Renal cortex interstitium (tissue), 15 donors: ENCODE measurements around the gene SNRK. TPM values are rescaled to one million over a fixed set of nuclear protein-coding genes. Genes with fewer than 3 reads are reported as not detected.

Experiments used
- DNase-seq, 11 donors: peaks; one replicate each; pipeline ENCODE4 v3.0.0-alpha.2; 2013; ENCODE audit warnings: low read depth in 9 of 11, low spot score in 4 of 11; ENCODE audit errors: extremely low read depth in 1 of 11
- long read RNA-seq, 16 experiments: transcript quantifications; one replicate each; lab custom pipeline, GENCODE V29; 2026
- polyA plus RNA-seq, 3 donors: library from polyadenylated mRNA; unstranded; fragments of 120-200 nt; gene quantifications; one replicate each; pipeline ENCODE4 v1.2.1, GENCODE V29; 2013; ENCODE audit not compliant: insufficient read length in 3 of 3

SNRK gene, protein sequence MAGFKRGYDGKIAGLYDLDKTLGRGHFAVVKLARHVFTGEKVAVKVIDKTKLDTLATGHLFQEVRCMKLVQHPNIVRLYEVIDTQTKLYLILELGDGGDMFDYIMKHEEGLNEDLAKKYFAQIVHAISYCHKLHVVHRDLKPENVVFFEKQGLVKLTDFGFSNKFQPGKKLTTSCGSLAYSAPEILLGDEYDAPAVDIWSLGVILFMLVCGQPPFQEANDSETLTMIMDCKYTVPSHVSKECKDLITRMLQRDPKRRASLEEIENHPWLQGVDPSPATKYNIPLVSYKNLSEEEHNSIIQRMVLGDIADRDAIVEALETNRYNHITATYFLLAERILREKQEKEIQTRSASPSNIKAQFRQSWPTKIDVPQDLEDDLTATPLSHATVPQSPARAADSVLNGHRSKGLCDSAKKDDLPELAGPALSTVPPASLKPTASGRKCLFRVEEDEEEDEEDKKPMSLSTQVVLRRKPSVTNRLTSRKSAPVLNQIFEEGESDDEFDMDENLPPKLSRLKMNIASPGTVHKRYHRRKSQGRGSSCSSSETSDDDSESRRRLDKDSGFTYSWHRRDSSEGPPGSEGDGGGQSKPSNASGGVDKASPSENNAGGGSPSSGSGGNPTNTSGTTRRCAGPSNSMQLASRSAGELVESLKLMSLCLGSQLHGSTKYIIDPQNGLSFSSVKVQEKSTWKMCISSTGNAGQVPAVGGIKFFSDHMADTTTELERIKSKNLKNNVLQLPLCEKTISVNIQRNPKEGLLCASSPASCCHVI
- 10 to 100 TPM; 48.2 to 54.2 (median 51.4) TPM for polyA plus RNA-seq
- long read RNA-seq, donor 1, full-length matches to known transcripts: 4 of 13 reads
- long read RNA-seq, donor 1, partial matches to known transcripts: 9 of 13 reads
- long read RNA-seq, donor 1, other reads (novel, unspliced or antisense): 0 of 13 reads
- long read RNA-seq, donor 2, full-length matches to known transcripts: 8 of 8 reads
- long read RNA-seq, donor 2, partial matches to known transcripts: 0 of 8 reads
- long read RNA-seq, donor 2, other reads (novel, unspliced or antisense): 0 of 8 reads
- long read RNA-seq, donor 3, full-length matches to known transcripts: 10 of 10 reads
- long read RNA-seq, donor 3, partial matches to known transcripts: 0 of 10 reads
- long read RNA-seq, donor 3, other reads (novel, unspliced or antisense): 0 of 10 reads
- long read RNA-seq, donor 4, full-length matches to known transcripts: 6 of 6 reads
- long read RNA-seq, donor 4, partial matches to known transcripts: 0 of 6 reads
- long read RNA-seq, donor 4, other reads (novel, unspliced or antisense): 0 of 6 reads
- long read RNA-seq, donor 5: 0 reads
- long read RNA-seq, donor 6, full-length matches to known transcripts: 9 of 9 reads
- long read RNA-seq, donor 6, partial matches to known transcripts: 0 of 9 reads
- long read RNA-seq, donor 6, other reads (novel, unspliced or antisense): 0 of 9 reads
- long read RNA-seq, donor 7, full-length matches to known transcripts: 2 of 9 reads
- long read RNA-seq, donor 7, partial matches to known transcripts: 0 of 9 reads
- long read RNA-seq, donor 7, other reads (novel, unspliced or antisense): 7 of 9 reads
- long read RNA-seq, donor 8, full-length matches to known transcripts: 11 of 33 reads
- long read RNA-seq, donor 8, partial matches to known transcripts: 22 of 33 reads
- long read RNA-seq, donor 8, other reads (novel, unspliced or antisense): 0 of 33 reads
- long read RNA-seq, donor 9, full-length matches to known transcripts: 5 of 5 reads
- long read RNA-seq, donor 9, partial matches to known transcripts: 0 of 5 reads
- long read RNA-seq, donor 9, other reads (novel, unspliced or antisense): 0 of 5 reads
- long read RNA-seq, donor 10, full-length matches to known transcripts: 6 of 17 reads
- long read RNA-seq, donor 10, partial matches to known transcripts: 6 of 17 reads
- long read RNA-seq, donor 10, other reads (novel, unspliced or antisense): 5 of 17 reads
- long read RNA-seq, donor 11, full-length matches to known transcripts: 9 of 9 reads
- long read RNA-seq, donor 11, partial matches to known transcripts: 0 of 9 reads
- long read RNA-seq, donor 11, other reads (novel, unspliced or antisense): 0 of 9 reads
- long read RNA-seq, donor 12, full-length matches to known transcripts: 1 of 6 reads
- long read RNA-seq, donor 12, partial matches to known transcripts: 5 of 6 reads
- long read RNA-seq, donor 12, other reads (novel, unspliced or antisense): 0 of 6 reads
- long read RNA-seq, donor 13, full-length matches to known transcripts: 13 of 19 reads
- long read RNA-seq, donor 13, partial matches to known transcripts: 6 of 19 reads
- long read RNA-seq, donor 13, other reads (novel, unspliced or antisense): 0 of 19 reads
- long read RNA-seq, donor 14, full-length matches to known transcripts: 7 of 7 reads
- long read RNA-seq, donor 14, partial matches to known transcripts: 0 of 7 reads
- long read RNA-seq, donor 14, other reads (novel, unspliced or antisense): 0 of 7 reads
- long read RNA-seq, donor 15, full-length matches to known transcripts: 4 of 4 reads
- long read RNA-seq, donor 15, partial matches to known transcripts: 0 of 4 reads
- long read RNA-seq, donor 15, other reads (novel, unspliced or antisense): 0 of 4 reads
- long read RNA-seq, donor 16, full-length matches to known transcripts: 17 of 23 reads
- long read RNA-seq, donor 16, partial matches to known transcripts: 6 of 23 reads
- long read RNA-seq, donor 16, other reads (novel, unspliced or antisense): 0 of 23 reads

DNA sequence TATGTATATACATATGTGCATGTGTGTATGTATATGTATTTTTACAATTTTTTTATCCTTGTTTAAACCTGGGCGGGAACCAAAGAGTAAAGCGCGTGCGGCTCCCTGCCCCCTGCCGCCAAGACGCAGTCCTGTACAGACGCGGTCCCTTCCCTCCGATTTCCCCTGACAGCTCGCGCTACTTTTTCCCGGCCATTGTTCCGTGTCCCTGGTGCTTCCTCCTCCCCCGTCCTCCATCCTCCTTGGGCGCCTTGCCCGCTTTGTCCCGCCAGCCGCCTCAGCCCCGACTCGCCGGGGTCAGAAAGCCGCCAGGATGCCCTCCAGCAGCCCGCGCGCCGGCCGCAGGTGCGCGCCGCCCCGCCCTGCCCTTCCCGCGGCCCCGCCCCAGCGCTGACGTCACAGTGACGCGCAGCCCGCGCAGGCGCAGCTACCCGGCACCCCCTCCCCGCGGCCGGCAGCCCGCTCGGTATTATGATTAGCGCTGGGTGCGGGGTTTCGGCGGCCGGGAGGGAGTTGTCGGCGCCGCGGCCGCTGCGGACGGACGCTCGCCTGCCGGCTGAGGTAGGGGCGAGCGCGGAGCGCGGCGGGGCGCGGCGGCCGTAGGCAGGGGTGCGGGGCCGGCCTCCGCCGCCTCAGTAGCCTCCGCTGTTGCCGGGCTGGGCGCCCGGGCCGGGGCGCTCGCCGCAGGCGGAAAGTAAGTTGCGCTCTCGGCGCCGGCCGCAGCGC lies at the start of gene SNRK:
Gene SNRK, plus strand, starts transcription at position 426 of the 726 bp plus-strand sequence. CDS start 16,664 bp downstream, outside the sequence.
- DNase-seq: peak; percentile 46 to 85 (median 75)

DNA sequence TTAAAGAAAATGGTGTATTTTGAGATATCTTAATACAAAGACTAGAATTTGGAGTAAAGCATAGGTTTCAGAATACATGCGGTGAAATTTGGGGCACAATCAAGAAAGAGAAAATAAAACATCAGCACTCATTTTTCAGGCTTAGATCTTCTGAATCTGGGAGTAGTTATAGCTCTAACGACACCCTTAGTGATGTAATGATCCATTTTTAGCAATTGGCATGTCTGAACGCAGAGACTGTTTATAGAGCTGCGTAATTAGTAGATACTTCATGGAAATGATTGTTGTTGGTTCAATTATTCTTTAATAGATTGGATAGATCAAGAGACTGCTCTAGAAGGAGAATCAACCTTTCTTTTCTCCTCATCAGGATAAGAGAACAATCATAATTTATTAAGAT lies 47.5 kb upstream of the SNRK start:
- DNase-seq: no peak

DNA sequence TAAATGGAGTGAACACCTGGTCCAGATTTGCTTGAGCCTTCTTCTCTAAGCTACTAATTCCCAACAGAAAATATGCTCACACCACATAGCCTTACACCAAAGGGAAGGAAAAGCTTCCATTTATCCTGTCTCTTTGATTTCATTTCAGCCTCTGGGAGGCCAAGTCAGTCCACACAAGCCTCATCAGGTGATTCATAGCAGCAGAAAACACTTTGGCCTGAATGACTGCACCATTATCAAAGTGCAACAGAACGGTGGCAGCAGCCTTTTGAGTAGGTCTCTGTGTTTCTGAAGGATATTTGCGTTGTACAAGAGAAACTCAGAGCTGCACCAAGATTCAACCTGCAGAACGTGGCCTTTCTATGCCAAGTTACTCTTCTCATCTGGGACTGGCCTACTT lies 46.6 kb upstream of the SNRK start:
- DNase-seq: no peak

DNA sequence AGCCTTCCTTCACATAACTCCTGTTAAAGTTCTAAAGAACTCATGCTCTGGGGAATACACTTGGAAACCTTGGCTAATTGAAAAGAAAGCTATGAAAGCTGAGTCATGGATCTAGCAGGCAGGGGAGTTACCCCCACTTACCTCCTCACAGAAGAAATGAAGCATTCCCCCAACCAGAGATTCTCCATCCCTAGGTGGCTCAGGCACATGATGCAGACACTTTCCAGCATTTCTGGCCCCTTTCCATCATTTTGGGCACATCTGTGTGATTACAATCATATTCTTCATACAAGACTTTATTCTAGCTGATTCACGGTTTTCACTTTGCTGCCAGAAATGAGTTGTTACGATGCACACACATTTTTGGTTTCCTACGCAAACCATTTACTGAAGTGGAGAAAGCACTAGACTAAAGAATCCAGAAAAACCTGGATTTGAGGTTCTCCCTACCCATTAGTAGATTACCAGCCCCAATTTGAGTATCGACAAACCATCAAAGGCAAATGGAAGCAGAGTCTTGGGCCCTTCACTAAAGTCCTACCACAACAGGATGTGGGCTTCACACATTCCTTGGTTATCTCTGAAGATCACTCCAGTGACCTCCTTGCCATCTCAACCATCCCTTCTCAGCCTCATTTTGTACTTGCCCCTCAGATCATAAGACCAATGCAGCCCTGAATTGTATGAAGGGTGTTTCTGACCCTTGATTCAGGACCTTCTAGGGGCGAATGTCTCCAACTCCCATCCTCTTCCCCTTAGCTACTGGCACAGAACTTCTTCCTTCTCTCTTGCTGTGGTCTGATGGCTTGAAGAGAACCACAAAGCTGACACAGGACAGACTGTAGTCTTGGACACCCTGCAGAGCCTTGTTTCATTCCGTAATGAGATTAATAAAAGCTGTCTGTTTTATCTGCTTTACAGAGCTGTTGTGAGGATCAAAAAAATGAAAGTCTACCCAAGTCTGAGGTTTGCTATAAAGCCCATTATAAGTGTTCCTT lies 42.5 kb upstream of the SNRK start:
- no peak for DNase-seq

DNA sequence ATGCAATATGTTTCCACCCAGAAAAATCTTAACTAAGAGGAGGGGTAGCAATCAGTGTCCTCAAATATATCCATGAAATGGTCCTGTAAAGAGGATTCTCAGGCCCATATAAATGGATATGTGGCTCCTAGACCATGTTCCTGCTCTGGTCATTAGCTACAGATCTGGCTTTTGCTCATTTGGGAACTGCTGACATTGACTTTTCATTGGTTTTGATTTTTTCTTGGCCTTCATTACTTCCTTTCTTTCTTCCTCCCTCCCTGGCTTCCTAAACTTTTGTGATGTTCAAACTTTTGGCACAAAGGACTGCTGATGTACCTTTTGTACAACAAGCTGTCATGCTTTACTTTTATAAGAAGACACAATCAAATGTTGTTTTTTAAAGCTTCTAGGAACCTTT lies 41.6 kb upstream of the SNRK start:
- no peak for DNase-seq

DNA sequence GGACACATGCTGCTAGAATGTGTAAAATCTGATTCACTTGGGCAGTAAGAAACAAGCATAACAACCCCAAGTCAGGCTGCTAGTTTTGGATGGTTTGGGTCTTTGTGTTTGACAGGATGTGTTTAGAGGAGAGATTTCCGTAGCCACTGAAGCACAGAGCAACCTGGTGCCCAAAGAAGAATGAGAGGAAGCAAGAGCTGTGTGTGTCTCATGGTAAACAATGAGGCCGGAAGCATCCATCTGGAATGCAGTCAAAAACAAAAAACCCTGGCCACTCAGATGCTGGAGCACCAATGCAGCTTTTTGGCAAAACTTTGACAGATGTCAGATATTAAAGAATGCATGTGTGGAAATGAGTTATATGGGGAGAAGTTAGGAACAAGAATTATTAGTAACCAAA lies 39.4 kb upstream of the SNRK start:
- DNase-seq: peak in 7 of 11 donors; percentile 0 to 26 (median 7)

DNA sequence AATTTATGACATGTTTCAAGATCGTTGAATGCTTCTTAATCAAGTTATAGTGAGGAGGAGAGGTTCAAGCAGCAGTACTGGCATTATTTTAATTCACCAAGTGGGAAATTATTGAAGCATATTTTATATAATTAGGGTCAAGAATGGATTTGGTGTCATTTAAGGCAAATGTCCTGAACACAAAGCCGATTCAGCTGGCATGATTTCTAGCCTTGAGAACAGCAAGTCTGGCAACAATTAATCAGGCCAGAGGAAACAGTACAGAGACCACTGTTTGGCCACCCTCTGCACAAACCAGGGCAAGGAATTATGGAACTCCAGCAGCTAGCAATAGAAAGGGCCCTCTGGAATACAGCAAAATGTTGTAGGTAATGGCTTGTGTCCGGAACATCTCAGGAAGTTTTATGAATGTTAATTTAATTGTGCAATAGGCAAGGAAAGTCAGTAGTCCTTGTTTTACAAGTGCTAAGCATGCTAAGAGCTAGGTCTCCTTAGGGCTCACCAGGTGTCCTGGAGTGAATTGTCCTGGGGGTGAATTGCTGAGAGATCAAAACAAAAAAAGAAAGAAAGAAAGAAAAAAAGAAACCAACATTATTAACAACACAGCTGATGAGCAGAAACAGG lies 38.7 kb upstream of the SNRK start:
- no peak for DNase-seq

DNA sequence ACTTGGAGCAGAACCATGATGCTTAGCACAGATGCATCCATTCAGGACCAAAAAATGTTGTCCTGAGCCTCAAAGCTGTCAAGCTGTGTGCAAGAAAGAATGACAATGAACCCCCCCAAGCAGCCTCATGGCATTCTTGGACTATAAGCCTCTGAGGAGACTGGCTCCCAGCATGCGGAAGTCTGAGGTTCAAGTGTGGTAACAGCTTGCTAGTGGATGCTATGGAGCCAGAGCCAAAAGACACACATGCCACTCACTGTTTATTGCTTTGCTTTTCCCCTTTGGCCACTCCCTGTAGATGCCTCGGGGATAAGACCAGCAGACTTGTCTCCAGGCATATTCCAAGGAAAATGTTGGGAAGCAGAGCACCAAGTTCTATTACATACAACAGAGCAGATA lies 38.2 kb upstream of the SNRK start:
- no peak for DNase-seq

DNA sequence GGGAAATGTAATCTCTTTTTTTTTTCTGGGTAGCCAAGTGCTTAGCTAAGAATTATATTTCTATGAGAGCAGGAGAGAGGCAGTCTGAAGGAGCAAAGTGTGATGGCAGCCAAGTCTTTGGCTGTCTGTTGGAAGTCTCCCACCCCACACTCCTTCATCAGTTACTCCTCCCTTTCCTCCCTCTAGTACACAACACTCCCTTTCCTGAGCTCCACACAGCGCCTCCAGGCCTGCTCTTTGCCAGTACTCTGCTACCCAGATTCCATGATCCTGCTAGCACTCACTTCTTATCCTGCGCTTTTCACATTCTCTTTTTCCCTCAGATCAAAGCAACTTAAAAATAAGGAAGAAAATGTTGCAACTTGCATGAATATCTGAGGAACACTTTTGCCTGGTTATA lies 37.4 kb upstream of the SNRK start:
- no peak for DNase-seq

DNA sequence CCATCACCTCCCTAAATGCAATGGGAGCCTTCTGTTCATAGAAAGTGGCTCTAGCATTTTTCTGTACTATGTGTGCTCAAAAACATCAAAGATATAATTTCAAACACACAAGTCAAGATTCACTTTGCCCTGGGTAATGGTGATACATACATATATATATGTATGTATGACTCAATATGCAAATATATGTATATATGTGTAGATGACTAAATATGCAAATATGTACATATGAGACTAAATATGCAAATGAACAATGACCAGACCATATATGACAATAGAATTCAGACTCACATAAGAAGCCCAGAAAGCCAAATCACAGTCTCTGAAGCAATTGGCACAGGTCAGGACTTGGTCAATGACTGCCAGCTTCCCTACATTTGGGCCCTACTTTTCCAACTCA lies 36.9 kb upstream of the SNRK start:
- DNase-seq: no peak

DNA sequence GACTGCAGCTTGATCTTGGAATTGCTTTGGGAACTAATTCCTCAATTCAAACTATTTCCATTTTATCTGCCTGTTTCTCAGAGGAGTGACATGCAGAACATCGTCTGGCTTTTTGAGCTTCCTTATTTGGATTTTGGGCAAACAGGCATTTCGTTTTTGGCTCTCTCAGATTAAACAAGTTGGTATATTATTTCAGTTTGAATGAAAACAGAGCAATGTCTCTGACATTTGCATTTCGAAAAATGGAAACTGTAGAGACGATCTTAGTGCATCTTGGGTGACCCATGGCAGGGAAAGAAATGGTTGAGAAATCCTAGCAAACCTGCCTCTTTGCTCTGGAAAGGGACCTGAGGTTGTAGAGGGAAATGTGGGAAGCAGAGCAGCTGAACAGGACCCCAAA lies 33.0 kb upstream of the SNRK start:
- no peak for DNase-seq

DNA sequence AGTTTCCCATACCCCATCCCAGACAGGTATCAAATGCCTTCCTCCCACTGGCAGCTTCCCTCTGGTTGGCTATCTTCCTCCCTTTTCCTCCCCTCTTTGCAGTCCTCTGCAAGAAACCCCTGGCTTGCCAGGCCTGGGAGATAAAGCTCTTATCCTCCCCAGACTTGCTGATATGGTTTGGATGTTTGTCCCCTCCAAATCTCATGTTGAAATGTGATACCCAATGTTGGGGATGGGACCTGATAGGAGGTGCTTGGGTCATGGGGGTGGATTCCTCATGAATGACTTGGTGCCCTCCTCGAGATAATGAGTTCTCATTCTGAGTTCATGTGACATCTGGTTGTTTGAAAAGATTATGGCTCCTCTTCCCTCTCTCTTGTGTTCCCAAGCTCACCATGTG lies 32.2 kb upstream of the SNRK start:
- no peak for DNase-seq

DNA sequence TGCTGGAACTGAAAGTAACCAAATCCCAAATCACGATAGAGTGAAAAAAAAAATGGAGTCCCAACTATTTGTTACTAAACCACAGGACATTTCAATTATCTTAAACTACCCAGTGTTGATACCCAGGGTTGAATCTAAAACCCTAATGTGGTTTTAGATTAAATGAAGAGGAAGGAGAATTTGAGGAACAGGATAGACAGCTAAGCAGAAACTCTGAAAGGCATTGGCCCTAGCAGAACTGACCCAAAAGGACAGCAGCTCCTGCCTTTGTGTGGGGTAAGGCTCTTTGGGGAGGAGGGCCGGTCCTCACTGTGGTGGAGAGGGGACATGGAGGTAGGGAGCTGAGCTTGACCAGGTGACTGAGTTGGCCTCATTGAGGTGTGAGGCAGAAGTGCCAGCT lies 30.7 kb upstream of the SNRK start:
- no peak for DNase-seq
